ENCODE data around the gene XPC.

The XPC gene

GRCh38 chr3:14156843-14157561 is 21.4 kb downstream of the XPC start:
- POLR2A ChIA-PET, result interaction anchor here (1.7 kb wide), 1 partner anchor 22 kb away, joined by 7 read pairs; the partner anchor contains the start of genes LSM3 and XPC
- H3K27ac ChIP-seq (ENCODE audit: insufficient read depth in 1 of 2, low read depth in 1 of 2, low read length in 2 of 2, poor library complexity in 1 of 2, severe bottlenecking in 2 of 2), result no peak overlapping the region
- 97% methylated on average over 9 of the region's 13 CpGs for WGBS (ENCODE audit: insufficient coverage)
- H3K4me3 ChIP-seq (ENCODE audit: control insufficient read depth in 1 of 7, extremely low read depth in 1 of 7, insufficient read depth in 4 of 7, low read depth in 2 of 7, low read length in 6 of 7), result no peak overlapping the region
- H3K27me3 ChIP-seq (replicated peaks in 2 of 5; ENCODE audit: control insufficient read depth in 4 of 5, insufficient read depth in 5 of 5, low read length in 4 of 5), result no peaks in the 10 kb centered on the region
- H3K36me3 ChIP-seq (ENCODE audit: control insufficient read depth in 4 of 4, insufficient read depth in 4 of 4, low read length in 3 of 4), result peaks cover 20 to 87% (median 68%) of the 10 kb centered on the region in 4 experiments
- CTCF ChIA-PET, result interaction anchor here (1.0 to 1.9 kb wide), 4 partner anchors 10 to 46 kb away, joined by 3 to 7 read pairs (median 5); no protein-coding TSS in a partner anchor
- peaks cover 0 to 15% (median 2%) of the 10 kb centered on the region in 5 experiments for H3K9me3 ChIP-seq (ENCODE audit: control extremely low read depth in 1 of 5, control insufficient read depth in 4 of 5, insufficient read depth in 2 of 5, low read depth in 1 of 5, low read length in 4 of 5)
- peaks cover 0 to 2% (median 0%) of the 10 kb centered on the region in 4 experiments for H3K4me1 ChIP-seq (ENCODE audit: control extremely low read depth in 1 of 4, control insufficient read depth in 4 of 4, insufficient read depth in 4 of 4, low read length in 3 of 4)
- no peak for DNase-seq

GRCh38 chr3:14156201-14156600 is 22.2 kb downstream of the XPC start:
- Histone ChIP-seq H3K9me3 (ENCODE audit: control extremely low read depth in 1 of 5, control insufficient read depth in 4 of 5, insufficient read depth in 2 of 5, low read depth in 1 of 5, low read length in 4 of 5) (peaks cover 0 to 7% (median 0%) of the 10 kb centered on the region in 5 experiments), H3K36me3 (ENCODE audit: control insufficient read depth in 4 of 4, insufficient read depth in 4 of 4, low read length in 3 of 4) (peaks cover 23 to 87% (median 64%) of the 10 kb centered on the region in 4 experiments), H3K27me3 (replicated peaks in 2 of 5; ENCODE audit: control insufficient read depth in 4 of 5, insufficient read depth in 5 of 5, low read length in 4 of 5) (no peaks in the 10 kb centered on the region), H3K27ac (ENCODE audit: insufficient read depth in 1 of 2, low read depth in 1 of 2, low read length in 2 of 2, poor library complexity in 1 of 2, severe bottlenecking in 2 of 2) (no peak overlapping the region), H3K4me1 (ENCODE audit: control extremely low read depth in 1 of 4, control insufficient read depth in 4 of 4, insufficient read depth in 4 of 4, low read length in 3 of 4) (peaks cover 0 to 2% (median 0%) of the 10 kb centered on the region in 4 experiments), H3K4me3 (ENCODE audit: control insufficient read depth in 1 of 7, extremely low read depth in 1 of 7, insufficient read depth in 4 of 7, low read depth in 2 of 7, low read length in 6 of 7) (no peak overlapping the region)
- WGBS (ENCODE audit: insufficient coverage), result 100% methylated on average over 5 of the region's 7 CpGs
- ChIA-PET CTCF (interaction anchor here (1.7 kb wide), 1 partner anchor 47 kb away, joined by 6 read pairs; no protein-coding TSS in a partner anchor), POLR2A (interaction anchor here (1.7 kb wide), 1 partner anchor 22 kb away, joined by 7 read pairs; the partner anchor contains the start of genes LSM3 and XPC)
- no peak for DNase-seq

DNA sequence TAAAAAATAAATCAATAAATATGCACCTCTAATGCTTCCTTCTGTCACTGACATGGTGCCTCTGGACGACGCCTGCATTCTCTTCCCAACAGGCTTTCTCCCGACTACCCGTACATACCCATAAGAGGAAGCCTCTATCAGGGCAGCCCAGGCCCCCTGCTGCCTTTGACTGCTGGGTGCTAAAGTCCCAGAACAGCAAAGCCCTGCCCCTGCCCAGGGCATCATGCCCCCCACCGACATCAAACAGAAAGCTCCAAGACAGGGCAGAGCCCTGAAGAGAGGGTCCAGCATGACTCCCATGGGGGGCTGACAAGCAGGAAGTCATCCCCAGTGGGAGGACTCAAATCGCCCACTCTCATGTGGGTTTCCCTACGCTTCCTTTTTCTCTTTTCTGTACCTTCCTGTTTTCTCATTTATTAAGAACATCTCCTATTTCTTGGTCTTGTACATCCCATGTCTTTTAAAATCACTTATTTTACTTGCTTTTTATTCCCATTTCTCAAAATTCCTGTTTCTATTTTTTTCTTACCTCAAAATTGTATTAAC is 23.4 kb downstream of the XPC start:
- peaks cover 18 to 84% (median 56%) of the 10 kb centered on the region in 4 experiments for H3K36me3 ChIP-seq (ENCODE audit: control insufficient read depth in 4 of 4, insufficient read depth in 4 of 4, low read length in 3 of 4)
- H3K9me3 ChIP-seq (ENCODE audit: control extremely low read depth in 1 of 5, control insufficient read depth in 4 of 5, insufficient read depth in 2 of 5, low read depth in 1 of 5, low read length in 4 of 5), result no peaks in the 10 kb centered on the region
- no peak overlapping the region for H3K27ac ChIP-seq (ENCODE audit: insufficient read depth in 1 of 2, low read depth in 1 of 2, low read length in 2 of 2, poor library complexity in 1 of 2, severe bottlenecking in 2 of 2)
- peak in 2 of 3 donors; percentile 35 to 45 for DNase-seq
- ChIA-PET POLR2A (no interaction called here), CTCF (interaction anchor here (0.8 to 1.9 kb wide), 4 partner anchors 10 to 259 kb away, joined by 3 to 14 read pairs (median 4); no protein-coding TSS in a partner anchor)
- peaks cover 0 to 2% (median 0%) of the 10 kb centered on the region in 4 experiments for H3K4me1 ChIP-seq (ENCODE audit: control extremely low read depth in 1 of 4, control insufficient read depth in 4 of 4, insufficient read depth in 4 of 4, low read length in 3 of 4)
- no peaks in the 10 kb centered on the region for H3K27me3 ChIP-seq (replicated peaks in 2 of 5; ENCODE audit: control insufficient read depth in 4 of 5, insufficient read depth in 5 of 5, low read length in 4 of 5)
- no peak overlapping the region for H3K4me3 ChIP-seq (ENCODE audit: control insufficient read depth in 1 of 7, extremely low read depth in 1 of 7, insufficient read depth in 4 of 7, low read depth in 2 of 7, low read length in 6 of 7)
- WGBS (ENCODE audit: insufficient coverage), result 82% methylated on average over 7 of the region's 7 CpGs

DNA sequence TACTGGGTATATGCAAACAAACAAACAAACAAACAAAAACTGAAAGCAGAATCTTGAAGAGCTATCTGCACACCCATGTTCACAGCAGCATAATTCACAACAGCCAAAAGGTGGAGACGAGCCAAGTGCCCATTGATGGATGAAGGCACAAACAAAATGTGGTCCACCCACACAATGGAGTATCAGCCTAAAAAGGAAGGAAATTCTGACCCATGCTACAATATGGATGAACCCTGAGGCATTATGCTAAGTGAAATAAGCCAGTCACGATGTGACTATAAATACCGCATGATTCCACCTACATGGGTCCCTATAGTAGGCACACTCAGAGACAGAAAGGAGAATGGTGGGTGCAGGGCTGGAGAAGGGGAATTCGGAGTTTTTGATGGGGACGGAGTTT is 24.1 kb downstream of the XPC start:
- Histone ChIP-seq H3K4me1 (ENCODE audit: control extremely low read depth in 1 of 4, control insufficient read depth in 4 of 4, insufficient read depth in 4 of 4, low read length in 3 of 4) (peaks cover 0 to 2% (median 0%) of the 10 kb centered on the region in 4 experiments), H3K27me3 (replicated peaks in 2 of 5; ENCODE audit: control insufficient read depth in 4 of 5, insufficient read depth in 5 of 5, low read length in 4 of 5) (no peaks in the 10 kb centered on the region), H3K9me3 (ENCODE audit: control extremely low read depth in 1 of 5, control insufficient read depth in 4 of 5, insufficient read depth in 2 of 5, low read depth in 1 of 5, low read length in 4 of 5) (no peaks in the 10 kb centered on the region), H3K4me3 (ENCODE audit: control insufficient read depth in 1 of 7, extremely low read depth in 1 of 7, insufficient read depth in 4 of 7, low read depth in 2 of 7, low read length in 6 of 7) (no peak overlapping the region), H3K36me3 (ENCODE audit: control insufficient read depth in 4 of 4, insufficient read depth in 4 of 4, low read length in 3 of 4) (peaks cover 19 to 80% (median 49%) of the 10 kb centered on the region in 4 experiments), H3K27ac (ENCODE audit: insufficient read depth in 1 of 2, low read depth in 1 of 2, low read length in 2 of 2, poor library complexity in 1 of 2, severe bottlenecking in 2 of 2) (no peak overlapping the region)
- DNase-seq, result no peak
- 97% methylated on average over 5 of the region's 5 CpGs for WGBS (ENCODE audit: insufficient coverage)
- ChIA-PET CTCF (interaction anchor here (1.0 to 2.0 kb wide), 7 partner anchors 9 to 258 kb away, joined by 3 to 14 read pairs (median 3); no protein-coding TSS in a partner anchor), POLR2A (no interaction called here)

- DNase-seq, result no peak
- Histone ChIP-seq H3K27ac (ENCODE audit: insufficient read depth in 1 of 2, low read depth in 1 of 2, low read length in 2 of 2, poor library complexity in 1 of 2, severe bottlenecking in 2 of 2) (no peak overlapping the region), H3K27me3 (replicated peaks in 2 of 5; ENCODE audit: control insufficient read depth in 4 of 5, insufficient read depth in 5 of 5, low read length in 4 of 5) (no peaks in the 10 kb centered on the region), H3K4me1 (ENCODE audit: control extremely low read depth in 1 of 4, control insufficient read depth in 4 of 4, insufficient read depth in 4 of 4, low read length in 3 of 4) (peaks cover 0 to 2% (median 0%) of the 10 kb centered on the region in 4 experiments), H3K9me3 (ENCODE audit: control extremely low read depth in 1 of 5, control insufficient read depth in 4 of 5, insufficient read depth in 2 of 5, low read depth in 1 of 5, low read length in 4 of 5) (no peaks in the 10 kb centered on the region), H3K4me3 (ENCODE audit: control insufficient read depth in 1 of 7, extremely low read depth in 1 of 7, insufficient read depth in 4 of 7, low read depth in 2 of 7, low read length in 6 of 7) (no peak overlapping the region), H3K36me3 (ENCODE audit: control insufficient read depth in 4 of 4, insufficient read depth in 4 of 4, low read length in 3 of 4) (peaks cover 17 to 74% (median 46%) of the 10 kb centered on the region in 4 experiments)
- WGBS (ENCODE audit: insufficient coverage), result 97% methylated on average over 6 of the region's 6 CpGs
- POLR2A ChIA-PET, result no interaction called here
- CTCF ChIA-PET, result interaction anchor here (1.0 to 2.0 kb wide), 7 partner anchors 9 to 78 kb away, joined by 3 to 14 read pairs (median 3); no protein-coding TSS in a partner anchor
Measured at GRCh38 chr3:14153663-14154062, 24.7 kb downstream of the XPC start.

DNA sequence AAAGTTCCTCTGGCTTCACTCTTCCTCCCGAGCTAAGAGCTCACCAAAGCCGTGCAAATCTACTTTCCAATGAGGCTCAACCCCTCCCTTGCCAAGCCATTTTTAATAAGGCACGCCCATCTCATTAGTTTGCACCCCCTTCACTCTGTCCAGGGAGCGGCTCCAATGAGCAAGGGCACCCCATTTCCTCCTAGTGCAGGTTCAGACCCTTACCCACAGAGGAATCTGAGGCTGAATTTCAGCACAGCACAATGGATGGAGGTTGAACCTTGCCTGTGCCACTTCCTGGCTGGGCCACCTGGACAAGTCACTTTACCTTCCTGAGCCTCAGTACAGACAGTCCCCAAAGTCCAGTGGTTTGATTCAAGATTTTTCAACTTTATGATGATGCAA is 25.4 kb downstream of the XPC start:
- Histone ChIP-seq H3K36me3 (ENCODE audit: control insufficient read depth in 4 of 4, insufficient read depth in 4 of 4, low read length in 3 of 4) (peaks cover 17 to 73% (median 46%) of the 10 kb centered on the region in 4 experiments), H3K27ac (ENCODE audit: insufficient read depth in 1 of 2, low read depth in 1 of 2, low read length in 2 of 2, poor library complexity in 1 of 2, severe bottlenecking in 2 of 2) (no peak overlapping the region), H3K4me3 (ENCODE audit: control insufficient read depth in 1 of 7, extremely low read depth in 1 of 7, insufficient read depth in 4 of 7, low read depth in 2 of 7, low read length in 6 of 7) (no peak overlapping the region), H3K27me3 (replicated peaks in 2 of 5; ENCODE audit: control insufficient read depth in 4 of 5, insufficient read depth in 5 of 5, low read length in 4 of 5) (no peaks in the 10 kb centered on the region), H3K9me3 (ENCODE audit: control extremely low read depth in 1 of 5, control insufficient read depth in 4 of 5, insufficient read depth in 2 of 5, low read depth in 1 of 5, low read length in 4 of 5) (no peaks in the 10 kb centered on the region), H3K4me1 (ENCODE audit: control extremely low read depth in 1 of 4, control insufficient read depth in 4 of 4, insufficient read depth in 4 of 4, low read length in 3 of 4) (peaks cover 0 to 2% (median 0%) of the 10 kb centered on the region in 4 experiments)
- 100% methylated on average over 4 of the region's 4 CpGs for WGBS (ENCODE audit: insufficient coverage)
- ChIA-PET CTCF (interaction anchor here (0.8 to 2.2 kb wide), 13 partner anchors 8 to 78 kb away, joined by 3 to 14 read pairs (median 4); partner anchors contain the start of genes CHCHD4 and TMEM43), POLR2A (no interaction called here)
- no peak for DNase-seq
